NCI-H146 treated with DMSO at 0.1 percent for 48 hours (cell line): ENCODE results near the gene TAT.
"Not testable (repeated sequence)": the region's sequence is repeated elsewhere in the genome, so short reads cannot be mapped to it uniquely, and the experiment has no call there.

Experiments used
- DNase-seq: peaks from one replicate; lab custom pipeline; 2025; ENCODE audit not compliant: unreplicated experiment; lab: John Stamatoyannopoulos, UW

The TAT gene

GRCh38 chr16:71585318-71585703, 8.4 kb upstream of the TAT start:
- no peak for DNase-seq

- DNase-seq: no peak
Measured at GRCh38 chr16:71584543-71585317, 7.8 kb upstream of the TAT start.

DNA sequence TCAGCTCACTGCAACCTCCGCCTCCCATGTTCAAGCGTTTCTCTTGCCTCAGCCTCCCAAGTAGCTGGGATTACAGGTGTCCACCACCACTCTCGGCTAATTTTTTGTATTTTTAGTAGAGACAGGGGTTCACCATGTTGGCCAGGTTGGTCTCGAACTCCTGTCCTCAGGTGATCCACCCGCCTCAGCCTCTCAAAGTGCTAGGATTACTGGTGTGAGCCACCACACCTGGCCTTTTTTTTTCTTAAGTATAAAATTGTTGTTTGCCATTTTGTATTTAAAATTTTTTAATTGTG, 5.6 kb upstream of the TAT start:
- DNase-seq: not testable (repeated sequence)

DNA sequence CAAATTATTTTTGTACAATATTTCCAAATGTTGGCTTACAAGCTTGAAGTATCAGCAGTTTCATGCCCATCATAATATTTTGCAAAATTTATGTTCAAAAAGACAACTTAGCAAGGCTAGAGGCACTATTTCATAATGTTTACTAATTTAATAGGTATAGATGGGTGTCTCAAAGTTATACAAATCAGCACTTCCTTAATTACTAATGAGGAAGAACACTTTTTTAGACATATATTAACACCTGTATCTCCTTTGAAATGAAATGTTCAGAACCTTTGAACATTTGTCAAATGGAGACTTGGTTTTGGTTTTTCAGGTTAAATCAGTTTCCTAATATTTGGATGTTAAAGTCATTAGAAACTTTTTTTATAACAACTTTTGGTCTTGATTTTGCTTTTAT, 2.2 kb downstream of the TAT start:
- no peak for DNase-seq

DNA sequence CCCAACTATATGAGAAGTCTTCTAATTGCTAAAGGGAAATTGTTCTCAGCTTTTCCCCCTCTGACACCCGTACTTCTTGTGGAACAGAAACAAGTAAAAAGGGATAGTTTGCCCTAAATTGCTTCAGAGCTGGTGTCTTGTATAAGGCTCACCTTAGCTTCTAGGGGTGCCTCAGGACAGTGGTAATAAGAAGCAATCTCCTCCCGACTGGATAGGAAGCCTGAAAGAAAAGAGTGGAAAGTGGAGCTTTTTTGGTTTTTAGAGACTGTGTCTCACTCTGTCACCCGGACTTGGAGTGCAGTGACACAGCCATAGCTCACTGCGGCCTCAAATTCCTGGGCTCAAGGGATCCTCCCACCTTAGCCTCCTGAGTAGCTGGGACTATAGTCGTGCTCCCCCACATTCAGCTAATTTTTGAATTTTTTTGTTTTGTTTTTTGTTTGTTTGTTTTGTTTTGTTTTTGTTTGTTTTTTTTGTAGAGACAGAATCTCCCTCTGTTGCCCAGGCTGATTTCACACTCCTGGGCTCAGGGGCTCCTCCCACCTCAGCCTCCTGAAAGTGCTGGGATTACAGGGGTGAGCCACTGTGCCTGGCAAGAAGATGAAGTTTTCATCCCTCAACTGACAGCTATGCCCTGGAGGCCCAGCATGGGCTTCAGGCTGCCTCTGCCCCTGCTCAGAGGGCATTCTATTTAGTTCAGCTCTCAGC, 3.4 kb downstream of the TAT start:
- no peak for DNase-seq

DNA sequence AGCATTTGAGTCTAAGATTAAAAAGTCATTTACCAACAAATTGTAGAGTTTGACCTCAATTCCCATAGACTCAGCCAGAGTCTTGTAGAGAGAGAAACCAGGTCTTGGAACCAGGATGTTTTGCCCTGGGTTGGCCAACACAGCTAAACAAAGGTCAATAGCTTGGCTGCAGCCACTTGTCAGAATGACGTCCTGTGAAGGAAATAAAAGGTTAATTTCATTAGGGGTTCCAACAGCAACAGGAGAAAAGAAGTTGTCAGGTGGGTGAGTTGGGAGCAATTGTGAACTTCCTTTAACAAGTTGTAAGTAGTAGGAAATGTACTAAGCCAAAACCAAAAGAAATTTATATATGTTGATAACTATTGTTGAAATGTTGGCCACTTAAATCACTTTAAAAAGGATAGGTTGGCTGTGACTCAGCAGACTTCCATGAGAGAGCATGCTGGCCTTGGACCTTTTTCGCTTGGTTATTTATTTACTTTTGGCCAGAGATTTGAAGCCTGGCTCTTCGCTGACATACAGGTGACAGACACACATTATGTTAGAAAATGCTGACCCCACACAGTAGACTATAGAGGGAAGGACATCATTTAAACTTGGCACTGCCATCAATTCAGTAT, 4.3 kb downstream of the TAT start:
- DNase-seq: no peak

- no peak for DNase-seq
Measured at GRCh38 chr16:71570144-71570543, 6.7 kb downstream of the TAT start.

DNA sequence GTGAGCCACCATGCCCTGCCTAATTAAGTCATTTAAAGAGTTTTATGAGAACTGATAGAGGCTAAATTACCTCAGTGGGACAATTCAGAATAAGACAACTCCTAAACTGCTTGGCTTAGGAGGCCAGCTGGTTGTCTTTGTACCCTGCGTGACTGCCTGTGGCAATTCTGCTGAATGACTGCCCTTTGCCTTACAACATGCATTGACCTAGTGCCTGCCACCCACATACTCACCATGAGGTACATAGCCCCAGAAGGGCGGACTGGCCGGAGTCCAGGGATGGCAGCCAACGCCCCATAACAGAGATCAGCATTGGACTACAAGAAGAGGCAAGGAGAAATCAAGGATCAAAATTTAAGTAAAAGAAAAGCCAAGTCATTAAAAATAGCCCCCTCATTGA, 7.3 kb downstream of the TAT start:
- DNase-seq: no peak

GRCh38 chr16:71568551-71568950, 8.3 kb downstream of the TAT start:
- no peak for DNase-seq

DNA sequence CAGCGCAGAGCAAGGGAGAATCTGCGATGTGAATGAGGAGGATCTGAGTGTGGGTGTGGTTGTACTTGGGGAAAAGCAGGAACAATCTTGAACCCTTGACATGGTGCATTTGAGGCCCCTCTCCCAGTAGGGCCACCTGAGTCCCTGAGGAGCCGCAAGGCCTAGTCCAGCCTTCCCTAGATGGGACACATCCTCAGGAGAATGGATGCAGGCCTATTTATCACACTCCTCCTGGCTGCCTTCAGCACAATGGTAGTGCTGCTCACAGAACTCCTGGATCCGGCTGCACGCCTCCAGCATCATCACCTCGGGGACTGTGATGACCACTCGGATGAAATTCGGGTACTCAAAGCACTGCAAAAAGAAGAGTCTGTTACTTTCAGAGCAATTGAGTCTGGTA, 9.0 kb downstream of the TAT start:
- no peak for DNase-seq

DNA sequence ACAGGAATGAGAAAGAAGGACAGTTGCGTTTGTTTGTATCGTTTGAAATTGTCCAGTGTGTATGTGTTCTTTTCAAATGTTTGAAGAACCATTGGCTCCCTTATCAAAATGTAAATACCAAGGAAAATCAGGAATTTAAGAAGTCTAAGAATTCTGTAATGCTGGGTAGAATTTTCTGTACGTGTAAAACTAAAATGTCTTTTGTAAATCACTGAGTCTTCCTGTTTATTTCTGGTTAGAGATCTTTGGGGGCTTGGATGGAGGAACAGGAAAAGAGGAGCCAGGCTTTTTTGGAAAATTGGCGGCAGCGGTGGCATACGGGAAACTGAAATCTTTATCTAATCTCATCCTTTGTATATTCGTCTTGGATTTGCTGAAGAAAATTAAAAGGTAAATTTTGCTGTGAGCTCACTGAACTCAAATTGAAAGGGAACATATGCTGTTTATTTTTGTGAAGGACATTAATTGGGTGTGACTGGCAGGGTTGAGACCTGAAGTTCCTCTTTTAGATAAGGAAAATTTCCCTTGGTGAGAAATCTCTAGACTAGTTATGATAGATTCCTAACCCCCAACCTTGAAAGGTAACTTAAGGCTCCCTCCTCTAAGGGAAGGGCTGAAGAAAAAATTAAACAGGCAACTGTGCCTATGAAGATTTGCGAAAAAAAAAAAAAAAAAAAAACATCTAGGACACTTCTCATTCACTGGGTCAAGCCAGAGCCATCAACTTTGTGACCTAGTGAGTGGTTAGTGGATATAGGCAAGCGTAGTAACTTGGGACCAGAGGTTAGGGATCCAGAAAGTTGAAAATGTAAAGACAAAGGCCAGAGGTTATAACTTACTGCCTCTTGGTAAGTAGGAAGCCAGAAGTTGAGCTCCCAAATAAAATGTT, 10.8 kb downstream of the TAT start:
- DNase-seq: no peak

DNA sequence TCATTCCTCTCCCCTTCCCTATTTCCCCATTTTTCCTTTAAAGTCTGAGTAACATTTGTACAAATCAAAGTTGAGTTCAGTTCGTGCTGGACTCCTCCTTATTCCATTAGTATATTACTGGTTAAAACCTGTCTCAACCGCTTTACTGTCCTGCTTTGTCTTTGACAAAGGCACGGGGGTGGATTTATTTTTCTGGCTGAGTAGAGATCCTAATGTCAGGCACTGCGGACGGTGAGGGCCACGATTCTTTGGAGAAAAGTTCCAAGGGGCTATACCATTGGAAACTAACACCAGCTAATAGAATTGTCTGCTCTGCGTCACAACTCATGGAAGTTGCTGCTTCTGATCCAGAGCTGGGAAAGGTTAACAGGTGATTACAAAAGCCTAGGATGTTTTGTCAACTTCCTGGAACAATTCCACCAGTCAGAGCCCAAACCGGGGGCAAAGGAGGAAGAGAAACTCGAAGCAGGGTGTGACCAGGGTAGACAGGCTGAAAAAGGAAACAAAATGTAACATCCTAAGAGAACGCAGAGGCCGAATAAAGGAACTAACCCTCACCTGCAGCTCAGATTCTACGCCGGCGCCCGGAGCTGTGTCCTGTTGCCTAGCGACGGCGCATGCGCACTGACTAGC, 12.4 kb downstream of the TAT start:
- DNase-seq: peak; percentile 22

GRCh38 chr16:71562552-71562951, 14.3 kb downstream of the TAT start:
- no peak for DNase-seq

- DNase-seq: not testable (repeated sequence)
Measured at GRCh38 chr16:71561886-71562285, 15.0 kb downstream of the TAT start.

GRCh38 chr16:71559855-71560254, 17.0 kb downstream of the TAT start:
- DNase-seq: no peak

GRCh38 chr16:71557954-71558582, 18.8 kb downstream of the TAT start:
- no peak for DNase-seq

- no peak for DNase-seq
Measured at GRCh38 chr16:71557299-71557698, 19.6 kb downstream of the TAT start.

DNA sequence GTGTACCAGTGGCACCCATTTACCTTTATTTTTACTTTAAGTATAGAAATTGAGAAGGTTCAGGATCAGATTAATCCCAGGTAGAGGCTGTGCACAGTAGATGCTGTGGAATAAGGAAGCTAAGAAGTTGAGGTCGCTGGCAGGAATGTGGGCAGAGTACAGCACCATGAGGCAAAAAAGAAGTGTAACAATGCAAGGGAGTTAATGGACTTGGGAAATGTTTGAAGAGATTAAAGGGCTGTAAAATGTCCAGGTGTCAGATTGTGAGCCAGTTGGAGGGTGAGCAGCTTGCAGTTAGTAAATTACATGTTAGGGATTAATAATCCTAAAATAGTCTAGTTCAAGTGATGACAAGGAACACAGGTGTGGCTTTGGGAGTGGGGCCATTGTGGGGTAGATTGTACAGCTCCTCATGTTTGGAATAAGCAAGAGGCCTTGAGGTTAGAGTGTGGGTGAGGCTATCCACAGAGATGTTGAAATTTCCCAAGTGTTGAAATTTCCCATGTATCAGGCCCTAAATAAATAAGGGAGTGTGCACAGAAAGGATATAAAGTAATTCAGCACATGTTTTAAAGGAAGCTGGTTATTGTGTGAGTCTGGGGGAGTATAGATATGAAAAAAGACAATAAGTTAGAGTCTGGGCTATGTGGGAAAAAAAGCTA, 21.5 kb downstream of the TAT start:
- DNase-seq: no peak

DNA sequence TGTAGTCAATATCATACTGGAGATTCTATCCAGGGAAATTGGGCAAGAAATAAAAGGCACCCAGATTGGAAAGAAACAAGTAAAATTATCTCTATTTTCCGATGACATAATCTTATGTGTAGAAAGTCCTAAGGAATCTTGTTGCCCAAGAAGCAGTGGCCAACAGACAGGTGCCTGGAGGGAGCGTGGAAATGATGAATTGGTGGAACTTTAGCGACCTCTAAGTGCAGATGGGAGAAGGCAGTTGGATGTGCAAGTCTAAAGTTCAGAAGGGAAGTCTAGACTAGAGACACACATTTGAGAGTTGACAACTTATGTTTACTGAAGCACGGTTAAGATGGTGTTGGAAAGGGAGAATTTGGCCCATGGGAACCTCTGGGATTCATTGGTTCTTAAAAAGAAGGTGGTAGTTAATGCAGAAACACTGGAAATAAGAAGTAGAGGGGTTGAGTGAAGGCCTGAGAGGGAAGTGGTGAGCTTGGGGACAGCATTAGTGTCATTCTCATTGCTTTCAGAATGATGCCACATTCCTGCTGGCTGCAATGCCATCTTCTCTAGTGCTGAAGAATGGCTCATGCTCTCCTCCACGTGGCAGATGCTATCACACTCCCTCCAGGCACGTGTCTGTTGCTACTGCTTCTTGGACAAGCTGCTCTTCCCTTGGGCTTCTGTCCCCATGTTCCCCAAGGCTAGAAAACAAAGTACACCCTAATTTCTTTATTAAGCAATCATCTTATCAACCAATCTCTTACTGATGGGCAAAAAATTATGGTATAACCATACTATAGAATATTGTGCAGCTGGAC, 24.0 kb downstream of the TAT start:
- no peak for DNase-seq
